Muscle of arm (tissue), 12 donors: ENCODE results near the gene CNST. TPM values are rescaled to one million over a fixed set of nuclear protein-coding genes. Genes with fewer than 3 reads are reported as not detected.
A peak's percentile ranks its signal among the peaks of the same experiment; 100 is the strongest.
"Not testable (repeated sequence)": the region's sequence is repeated elsewhere in the genome, so short reads cannot be mapped to it uniquely, and the experiment has no call there.

Source experiments
- DNase-seq: peaks from one replicate; pipeline ENCODE4 v3.0.0-alpha.2; 2013
- polyA plus RNA-seq, 12 donors: library from polyadenylated mRNA; unstranded; fragments of 120-200 nt; gene quantifications; one replicate each; pipeline ENCODE4 v1.2.1, GENCODE V29; 2013; ENCODE audit not compliant: insufficient read length in 12 of 12

Gene CNST
- polyA plus RNA-seq, 12 donors = 12.2 to 18.2 (median 15.2) TPM; not detected in 1

GRCh38 chr1:246582301-246583055 lies 16.2 kb downstream of the CNST start:
- no peak for DNase-seq

GRCh38 chr1:246583056-246583440 lies 16.8 kb downstream of the CNST start:
- DNase-seq = no peak

- DNase-seq = no peak
Observed at GRCh38 chr1:246583448-246584185, 17.4 kb downstream of the CNST start.

GRCh38 chr1:246587032-246587431 lies 20.8 kb downstream of the CNST start:
- DNase-seq = no peak

GRCh38 chr1:246587606-246588005 lies 21.4 kb downstream of the CNST start:
- no peak for DNase-seq

GRCh38 chr1:246588159-246588721 lies 22.0 kb downstream of the CNST start:
- DNase-seq = no peak

- DNase-seq = not testable (repeated sequence)
Observed at GRCh38 chr1:246589919-246590318, 23.7 kb downstream of the CNST start.

GRCh38 chr1:246591047-246591446 lies 24.8 kb downstream of the CNST start:
- no peak for DNase-seq

GRCh38 chr1:246591504-246591903 lies 25.2 kb downstream of the CNST start:
- DNase-seq = no peak

GRCh38 chr1:246591958-246592357 lies 25.7 kb downstream of the CNST start:
- no peak for DNase-seq

GRCh38 chr1:246592695-246593094 lies 26.4 kb downstream of the CNST start:
- peak; percentile 35 for DNase-seq

GRCh38 chr1:246595146-246595545 lies 28.9 kb downstream of the CNST start:
- DNase-seq = no peak

- peak; percentile 59 for DNase-seq
Observed at GRCh38 chr1:246597340-246597739, 31.1 kb downstream of the CNST start.

- no peak for DNase-seq
Observed at GRCh38 chr1:246597971-246598370, 31.7 kb downstream of the CNST start.

- no peak for DNase-seq
Observed at GRCh38 chr1:246599315-246599714, 33.1 kb downstream of the CNST start.

- DNase-seq = no peak
Observed at GRCh38 chr1:246600579-246600978, 34.3 kb downstream of the CNST start.

- no peak for DNase-seq
Observed at GRCh38 chr1:246602194-246602593, 35.9 kb downstream of the CNST start.

- DNase-seq = not testable (repeated sequence)
Observed at GRCh38 chr1:246605231-246605630, 39.0 kb downstream of the CNST start.

GRCh38 chr1:246607462-246607861 lies 41.2 kb downstream of the CNST start:
- no peak for DNase-seq

- no peak for DNase-seq
Observed at GRCh38 chr1:246608616-246609376, 42.5 kb downstream of the CNST start.

GRCh38 chr1:246609632-246610031 lies 43.4 kb downstream of the CNST start:
- no peak for DNase-seq

GRCh38 chr1:246613096-246613758 lies 47.0 kb downstream of the CNST start:
- DNase-seq = no peak
